GM12878 (cell line): ENCODE results near the gene RPIA. TPM values are rescaled to one million over a fixed set of nuclear protein-coding genes. Genes with fewer than 3 reads are reported as not detected.

Experiments used
- ATAC-seq: fragments of 200-7000 bp; cut with Tn5 transposase; 3 replicates; pipeline ENCODE4 v1.9.1; 2020; ENCODE audit warnings: mild to moderate bottlenecking, moderate library complexity
- BruUV-seq: library from RNA; stranded (reverse); fragments of 400-500 nt; replicated peaks from 2 replicates; lab custom pipeline; 2021; lab: Mats Ljungman, UMichigan
- CTCF ChIA-PET: fragments of 300-600 bp; sonication (Branson Sonifier 250); formaldehyde crosslinking; extraction: SDS; loops from one replicate; lab custom pipeline; 2021; ENCODE audit warnings: inconsistent platforms; lab: Yijun Ruan, JAX
- POLR2A ChIA-PET: fragments of 350-600 bp; formaldehyde crosslinking; extraction: SDS; loops from one replicate; lab custom pipeline; 2021; ENCODE audit warnings: inconsistent platforms; lab: Charles Lee
- RAD21 ChIA-PET: fragments of 300-600 bp; sonication (Branson Sonifier 250); formaldehyde crosslinking; loops from one replicate; lab custom pipeline; 2023; ENCODE audit warnings: antibody characterized with exemption; ENCODE audit not compliant: unreplicated experiment; lab: Charles Lee
- SMC1A ChIA-PET: fragments of 300-600 bp; sonication (Branson Sonifier 250); formaldehyde crosslinking; loops from one replicate; lab custom pipeline; 2023; ENCODE audit not compliant: unreplicated experiment, uncharacterized antibody; lab: Charles Lee
- DNase-seq: peaks from one replicate; pipeline ENCODE4 v3.0.0-alpha.2; 2011; ENCODE audit warnings: low read depth, low spot score
- FAIRE-seq: peaks from 3 replicates; lab custom pipeline; 2011; peaks lifted over from hg19 to GRCh38; lab: Jason Lieb, UNC
- H2AFZ ChIP-seq: 2 replicates; pipeline ENCODE4 v1.6.0; 2011; ENCODE audit warnings: low read depth, low read length, control low read depth; ENCODE audit not compliant: control insufficient read depth
- H3K27ac ChIP-seq: 2 replicates; pipeline ENCODE4 v1.5.1; 2011; ENCODE audit warnings: control low read depth; ENCODE audit not compliant: control insufficient read depth, insufficient read depth
- H3K27me3 ChIP-seq, 2 experiments: replicated peaks in 1 of 2; 2 replicates each; pipeline versions ENCODE4 v1.6.0 to v1.6.1; 2011; ENCODE audit warnings: low read length in 1 of 2; ENCODE audit not compliant: control insufficient read depth in 2 of 2, insufficient read depth in 2 of 2
- H3K36me3 ChIP-seq, 2 experiments: 2 replicates each; pipeline ENCODE4 v1.5.1; 2011; ENCODE audit warnings: low read length in 1 of 2; ENCODE audit not compliant: control insufficient read depth in 2 of 2, insufficient read depth in 2 of 2
- H3K4me1 ChIP-seq: 2 replicates; pipeline ENCODE4 v1.6.1; 2011; ENCODE audit warnings: mild to moderate bottlenecking, low read length, moderate library complexity, mixed read lengths; ENCODE audit not compliant: control insufficient read depth, insufficient read depth
- H3K4me2 ChIP-seq: 2 replicates; pipeline ENCODE4 v1.6.0; 2011; ENCODE audit warnings: control low read depth; ENCODE audit not compliant: control insufficient read depth, insufficient read depth
- H3K4me3 ChIP-seq: fragments of 200-600 bp; sonication (generic); 2 replicates; pipeline ENCODE4 v1.5.1; 2016
- H3K79me2 ChIP-seq: 2 replicates; pipeline ENCODE4 v1.6.0; 2011; ENCODE audit warnings: low read length; ENCODE audit not compliant: control insufficient read depth, insufficient read depth
- H3K9ac ChIP-seq: 2 replicates; pipeline ENCODE4 v1.8.0; 2011; ENCODE audit warnings: low read length, control low read depth, mixed read lengths; ENCODE audit not compliant: control insufficient read depth, insufficient read depth
- H3K9me3 ChIP-seq: replicated peaks from 3 replicates; pipeline ENCODE4 v1.5.1; 2011; ENCODE audit warnings: mild to moderate bottlenecking, low read length; ENCODE audit not compliant: control insufficient read depth, insufficient read depth
- H4K20me1 ChIP-seq: 2 replicates; pipeline ENCODE4 v1.6.0; 2011; ENCODE audit not compliant: control insufficient read depth, insufficient read depth
- BACH1 ChIP-seq: fragments of 450-650 bp; IDR thresholded peaks from 2 replicates; pipeline ENCODE4 v1.6.1; 2017; ENCODE audit warnings: mild to moderate bottlenecking, borderline replicate concordance
- EP300 ChIP-seq, 2 experiments: fragments of 150-350 bp in 1 of 2; IDR thresholded peaks; 2 replicates each; pipeline ENCODE4 v1.6.1; 2011 to 2012; ENCODE audit warnings: low read depth in 2 of 2, low read length in 2 of 2, borderline replicate concordance in 1 of 2, improper control_type of control experiment in 1 of 2, inconsistent platforms in 1 of 2; ENCODE audit not compliant: control insufficient read depth in 1 of 2
- MXI1 ChIP-seq: fragments of 150-350 bp; IDR thresholded peaks from 2 replicates; pipeline ENCODE4 v1.6.1; 2011; ENCODE audit warnings: low read depth, mild to moderate bottlenecking, inconsistent platforms, low read length, improper control_type of control experiment
- MYB ChIP-seq: fragments of 150-350 bp; IDR thresholded peaks from 2 replicates; pipeline ENCODE4 v1.6.1; 2014; ENCODE audit warnings: mild to moderate bottlenecking, low read depth, low read length, borderline replicate concordance
- POLR2A ChIP-seq: IDR thresholded peaks from 2 replicates; pipeline ENCODE4 v1.6.1; 2011; ENCODE audit warnings: low read depth, mild to moderate bottlenecking, low read length
- POLR2AphosphoS5 ChIP-seq: IDR thresholded peaks from 2 replicates; pipeline ENCODE4 v1.6.1; 2011; ENCODE audit warnings: mild to moderate bottlenecking, low read length, inconsistent platforms
- RCOR1 ChIP-seq: conservative IDR thresholded peaks from 2 replicates; pipeline ENCODE4 v1.6.1; 2012; ENCODE audit warnings: low read depth, low read length, improper control_type of control experiment
- SIN3A ChIP-seq: IDR thresholded peaks from 2 replicates; pipeline ENCODE4 v1.6.1; 2012; ENCODE audit warnings: low read depth, low read length, improper control_type of control experiment
- SMARCA5 ChIP-seq: fragments of 450-650 bp; IDR thresholded peaks from 2 replicates; pipeline ENCODE4 v1.6.1; 2017; ENCODE audit warnings: mild to moderate bottlenecking
- SP1 ChIP-seq: IDR thresholded peaks from one replicate; pipeline ENCODE4 v1.6.1; 2011; ENCODE audit warnings: low read depth, low read length
- SRF ChIP-seq, 2 experiments: IDR thresholded peaks; 2 replicates each; pipeline ENCODE4 v1.6.1; 2011; ENCODE audit warnings: low read depth in 2 of 2, low read length in 2 of 2, mild to moderate bottlenecking in 1 of 2, moderate library complexity in 1 of 2
- SUZ12 ChIP-seq: fragments of 200-600 bp; sonication (generic); IDR thresholded peaks from one replicate; pipeline ENCODE4 v1.6.1; 2018; ENCODE audit warnings: antibody characterized with exemption, mild to moderate bottlenecking; ENCODE audit not compliant: unreplicated experiment
- TARDBP ChIP-seq: IDR thresholded peaks from 2 replicates; pipeline ENCODE4 v1.6.1; 2016; ENCODE audit warnings: borderline replicate concordance
- YBX1 ChIP-seq: fragments of 450-650 bp; IDR thresholded peaks from 2 replicates; pipeline ENCODE4 v1.6.1; 2016; ENCODE audit warnings: antibody characterized with exemption
- ZNF274 ChIP-seq: IDR thresholded peaks from one replicate; pipeline ENCODE4 v1.8.0; 2011; ENCODE audit not compliant: insufficient read length, insufficient read depth
- WGBS: methylation state at CpG from one replicate; pipeline ENCODE4 v1.1.6; 2016; ENCODE audit warnings: low lambda C conversion rate; ENCODE audit not compliant: insufficient replicate concordance, insufficient coverage; ENCODE audit errors: missing lambda C conversion rate; 5-methylcytosine and 5-hydroxymethylcytosine counted together
- in situ Hi-C: fragments of 300-500 bp; cut with MboI; formaldehyde crosslinking; loops from 9 replicates; pipeline ENCODE4 v1.14.3; 2018; ENCODE audit warnings: mixed read lengths
- intact Hi-C: fragments of 100-400 bp; cut with micrococcal nuclease; formaldehyde crosslinking; loops from one replicate; pipeline ENCODE4 v1.14.2; 2022; ENCODE audit not compliant: unreplicated experiment
- polyA plus RNA-seq, 11 experiments: library from polyadenylated mRNA; depleted of rRNA in 4 of 11; unstranded in 6 of 11; stranded (reverse) in 5 of 11; fragments of >200 nt; fragmentation: Nextera tagmentation in 4 of 11; fragmentation: Illumina TruSeq in 1 of 11; extraction: Ambion mirVana in 4 of 11; extraction: Trizol in 1 of 11; gene quantifications; 1 replicate in 1 of 11; 2 replicates in 10 of 11; pipeline versions ENCODE4 v1.2.1 to v1.2.3, GENCODE V29; 2011 to 2016; ENCODE audit warnings: inconsistent platforms in 2 of 11, missing spikeins in 2 of 11, low read depth in 1 of 11
- total RNA-seq, 4 experiments: library from RNA; depleted of rRNA in 3 of 4; stranded (reverse); fragments of >200 nt in 3 of 4; fragmentation: Illumina TruSeq in 1 of 4; extraction: Trizol in 1 of 4; gene quantifications; 2 replicates each; pipeline versions ENCODE4 v1.2.1 to v1.2.3, GENCODE V29; 2013 to 2021
- TF ChIP-seq, protein P1 (sequence below): fragments of 450-650 bp; IDR thresholded peaks from 2 replicates; pipeline ENCODE4 v1.6.1; 2018; ENCODE audit warnings: mild to moderate bottlenecking, low read depth, moderate library complexity; ENCODE audit not compliant: partially characterized antibody
- TF ChIP-seq, protein P2 (sequence below), 3 experiments: IDR thresholded peaks in 2 of 3; conservative IDR thresholded peaks in 1 of 3; 2 replicates each; pipeline ENCODE4 v1.5.1; 2011; ENCODE audit warnings: low read depth in 3 of 3, low read length in 3 of 3, mild to moderate bottlenecking in 3 of 3, control low read depth in 2 of 3, moderate library complexity in 2 of 3, inconsistent platforms in 1 of 3, mixed read lengths in 1 of 3; ENCODE audit not compliant: control insufficient read depth in 2 of 3, insufficient read depth in 1 of 3; ENCODE audit errors: extremely low read depth in 1 of 3

The RPIA gene
- total and polyA plus RNA-seq, 10 of the 15 experiments (the other 5 are each of a cell fraction or from before 2014, with no cell fraction given), result 7.1 to 58.1 (median 41.6) TPM

DNA sequence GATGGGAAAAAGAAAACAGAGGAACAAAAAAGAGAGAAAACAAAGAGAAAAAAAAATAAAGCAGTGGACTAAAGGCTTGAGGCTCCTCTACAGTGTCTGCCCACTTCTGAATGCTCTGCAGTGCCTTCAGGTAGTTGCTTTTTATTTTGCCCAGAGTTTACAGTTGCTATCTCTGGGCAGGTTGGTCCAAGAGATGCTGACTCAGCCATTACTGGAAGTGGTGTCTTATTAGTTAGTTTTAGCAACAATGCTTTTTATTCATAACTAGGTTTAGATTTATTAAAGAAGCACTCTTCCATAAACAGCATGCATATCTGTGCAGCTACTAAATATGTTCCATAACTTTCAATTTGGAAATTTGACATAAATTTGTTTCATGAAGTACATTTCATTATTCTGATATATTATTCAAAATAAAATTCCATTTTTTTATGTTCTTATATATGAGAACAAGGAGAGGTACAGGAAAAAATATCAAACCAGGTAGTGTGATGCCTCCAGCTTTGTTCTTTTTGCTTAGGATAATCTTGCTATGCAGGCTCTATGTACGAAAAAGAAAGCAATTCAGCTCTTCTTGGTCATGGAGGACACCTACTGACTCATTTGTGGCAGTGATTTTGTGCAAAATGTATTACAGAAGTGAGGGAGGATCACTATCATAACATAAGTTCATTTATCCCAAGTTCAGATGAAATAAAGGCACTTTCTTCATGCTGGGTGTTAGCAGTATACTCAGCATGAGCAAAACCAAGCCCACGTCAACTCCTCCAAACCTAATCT lies 69.5 kb downstream of the RPIA start (continued):
- no peak for TF ChIP-seq SIN3A

DNA sequence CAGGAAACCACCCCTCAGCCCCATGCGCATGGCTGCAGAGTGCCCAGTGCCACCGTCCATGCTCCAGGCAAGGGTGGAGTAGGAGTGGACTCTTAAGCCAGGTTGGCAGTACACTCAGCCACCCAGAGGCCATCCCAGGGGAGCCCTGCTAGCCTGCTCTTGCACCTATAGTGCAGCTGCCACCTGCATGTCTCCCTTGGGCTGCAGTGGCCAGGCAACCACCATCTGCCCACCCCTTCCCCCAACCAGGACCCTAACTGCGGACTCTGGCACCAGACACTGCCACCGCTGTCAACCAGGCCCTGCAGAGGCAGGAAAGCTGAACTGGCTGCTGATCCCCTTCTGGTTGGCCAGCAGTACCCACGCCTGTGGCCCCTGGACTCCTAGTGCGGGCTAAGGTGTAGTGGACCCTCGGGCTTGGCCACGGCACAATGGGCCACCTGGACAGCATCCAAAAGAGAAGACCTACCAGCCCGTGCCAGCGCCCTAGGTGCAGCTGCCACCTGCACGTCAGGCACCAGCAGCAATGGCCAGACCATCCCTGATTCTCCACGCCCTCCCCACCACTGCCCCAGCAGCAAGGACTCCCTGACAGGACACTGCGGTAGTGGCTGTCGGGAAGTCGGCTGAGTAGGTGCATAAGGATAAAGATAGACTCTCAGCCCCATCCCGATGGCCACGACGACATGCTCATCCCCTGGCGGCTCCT lies 72.8 kb downstream of the RPIA start:
- no peaks in the 10 kb centered on the region for H4K20me1 ChIP-seq
- ChIA-PET SMC1A (no interaction called here), CTCF (no interaction called here), RAD21 (no interaction called here), POLR2A (no interaction called here)
- in situ Hi-C loops, result no loop called here
- intact Hi-C loops, result no loop called here
- H3K9ac ChIP-seq, result no peak overlapping the region
- 95% methylated on average over 15 of the region's 19 CpGs for WGBS
- ATAC-seq, result no peak
- DNase-seq, result no peak
- no peak overlapping the region for H3K4me3 ChIP-seq
- no peaks in the 10 kb centered on the region for H3K4me1 ChIP-seq
- H2AFZ ChIP-seq, result no peak overlapping the region
- no peaks in the 10 kb centered on the region for H3K36me3 ChIP-seq
- no peaks in the 10 kb centered on the region; the same call in 2 of the 3 replicates for H3K9me3 ChIP-seq
- no peak overlapping the region for H3K4me2 ChIP-seq
- H3K27ac ChIP-seq, result no peak overlapping the region
- no peaks in the 10 kb centered on the region for H3K79me2 ChIP-seq
- TF ChIP-seq, protein P1, sequence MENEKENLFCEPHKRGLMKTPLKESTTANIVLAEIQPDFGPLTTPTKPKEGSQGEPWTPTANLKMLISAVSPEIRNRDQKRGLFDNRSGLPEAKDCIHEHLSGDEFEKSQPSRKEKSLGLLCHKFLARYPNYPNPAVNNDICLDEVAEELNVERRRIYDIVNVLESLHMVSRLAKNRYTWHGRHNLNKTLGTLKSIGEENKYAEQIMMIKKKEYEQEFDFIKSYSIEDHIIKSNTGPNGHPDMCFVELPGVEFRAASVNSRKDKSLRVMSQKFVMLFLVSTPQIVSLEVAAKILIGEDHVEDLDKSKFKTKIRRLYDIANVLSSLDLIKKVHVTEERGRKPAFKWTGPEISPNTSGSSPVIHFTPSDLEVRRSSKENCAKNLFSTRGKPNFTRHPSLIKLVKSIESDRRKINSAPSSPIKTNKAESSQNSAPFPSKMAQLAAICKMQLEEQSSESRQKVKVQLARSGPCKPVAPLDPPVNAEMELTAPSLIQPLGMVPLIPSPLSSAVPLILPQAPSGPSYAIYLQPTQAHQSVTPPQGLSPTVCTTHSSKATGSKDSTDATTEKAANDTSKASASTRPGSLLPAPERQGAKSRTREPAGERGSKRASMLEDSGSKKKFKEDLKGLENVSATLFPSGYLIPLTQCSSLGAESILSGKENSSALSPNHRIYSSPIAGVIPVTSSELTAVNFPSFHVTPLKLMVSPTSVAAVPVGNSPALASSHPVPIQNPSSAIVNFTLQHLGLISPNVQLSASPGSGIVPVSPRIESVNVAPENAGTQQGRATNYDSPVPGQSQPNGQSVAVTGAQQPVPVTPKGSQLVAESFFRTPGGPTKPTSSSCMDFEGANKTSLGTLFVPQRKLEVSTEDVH, result no peak
- no peak for TF ChIP-seq POLR2AphosphoS5
- TF ChIP-seq ZNF274, result no peak
- no peak for TF ChIP-seq SRF (IDR thresholded peaks at IDR 0.05; ENCODE audit: low read depth in 2 of 2, low read length in 2 of 2)
- TF ChIP-seq RCOR1, result no peak
- no peak for TF ChIP-seq SMARCA5
- TF ChIP-seq BACH1, result no peak
- TF ChIP-seq, protein P2, sequence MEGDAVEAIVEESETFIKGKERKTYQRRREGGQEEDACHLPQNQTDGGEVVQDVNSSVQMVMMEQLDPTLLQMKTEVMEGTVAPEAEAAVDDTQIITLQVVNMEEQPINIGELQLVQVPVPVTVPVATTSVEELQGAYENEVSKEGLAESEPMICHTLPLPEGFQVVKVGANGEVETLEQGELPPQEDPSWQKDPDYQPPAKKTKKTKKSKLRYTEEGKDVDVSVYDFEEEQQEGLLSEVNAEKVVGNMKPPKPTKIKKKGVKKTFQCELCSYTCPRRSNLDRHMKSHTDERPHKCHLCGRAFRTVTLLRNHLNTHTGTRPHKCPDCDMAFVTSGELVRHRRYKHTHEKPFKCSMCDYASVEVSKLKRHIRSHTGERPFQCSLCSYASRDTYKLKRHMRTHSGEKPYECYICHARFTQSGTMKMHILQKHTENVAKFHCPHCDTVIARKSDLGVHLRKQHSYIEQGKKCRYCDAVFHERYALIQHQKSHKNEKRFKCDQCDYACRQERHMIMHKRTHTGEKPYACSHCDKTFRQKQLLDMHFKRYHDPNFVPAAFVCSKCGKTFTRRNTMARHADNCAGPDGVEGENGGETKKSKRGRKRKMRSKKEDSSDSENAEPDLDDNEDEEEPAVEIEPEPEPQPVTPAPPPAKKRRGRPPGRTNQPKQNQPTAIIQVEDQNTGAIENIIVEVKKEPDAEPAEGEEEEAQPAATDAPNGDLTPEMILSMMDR (IDR thresholded peaks at IDR 0.05 in 2 of 3, conservative IDR thresholded peaks at IDR 0.05 in 1 of 3; ENCODE audit: control insufficient read depth in 2 of 3, extremely low read depth in 1 of 3, insufficient read depth in 1 of 3, low read depth in 3 of 3, low read length in 3 of 3), result no peak
- no peak for TF ChIP-seq YBX1
- no peak for TF ChIP-seq SP1
- no peak for TF ChIP-seq MYB
- TF ChIP-seq MXI1, result no peak
- no peak for TF ChIP-seq SUZ12
- TF ChIP-seq POLR2A, result no peak
- TF ChIP-seq EP300 (IDR thresholded peaks at IDR 0.05; ENCODE audit: borderline replicate concordance in 1 of 2, control insufficient read depth in 1 of 2, low read depth in 2 of 2, low read length in 2 of 2), result no peak
- TF ChIP-seq TARDBP, result no peak
- BruUV-seq, result no TSS peak
- no peak for FAIRE-seq
- no peaks in the 10 kb centered on the region; a peak in 1 of 4 replicates for H3K27me3 ChIP-seq
